Right ventricle myocardium inferior (tissue), 1 donor: Measurements from ENCODE around the gene FAM174C. TPM values are rescaled to one million over a fixed set of nuclear protein-coding genes. Genes with fewer than 3 reads are reported as not detected.

ENCODE experiments used
- ATAC-seq: fragments of 200-7000 bp; cut with Tn5 transposase; one replicate; pipeline ENCODE4 v1.9.1; 2020; ENCODE audit warnings: mild to moderate bottlenecking, moderate library complexity
- DNase-seq: peaks from one replicate; pipeline ENCODE4 v3.0.0; 2021; ENCODE audit errors: missing footprints
- intact Hi-C: fragments of 100-400 bp; cut with DNase I; formaldehyde crosslinking; loops from one replicate; pipeline ENCODE4 v1.11.0; 2022
- total RNA-seq: library from RNA; stranded (reverse); fragmentation: NEBNext Ultra II Directional; extraction: Animal tissue kit (Norgen Biotek cat#: 25700); gene quantifications from one replicate; pipeline ENCODE4 v1.2.1, GENCODE V29; 2021
- donor health status: DM: no; HTN: yes; CAD: no; lungs with severe emphysema.

FAM174C gene
- total RNA-seq, 1 donor from 2014 or later = 13.1 TPM

DNA sequence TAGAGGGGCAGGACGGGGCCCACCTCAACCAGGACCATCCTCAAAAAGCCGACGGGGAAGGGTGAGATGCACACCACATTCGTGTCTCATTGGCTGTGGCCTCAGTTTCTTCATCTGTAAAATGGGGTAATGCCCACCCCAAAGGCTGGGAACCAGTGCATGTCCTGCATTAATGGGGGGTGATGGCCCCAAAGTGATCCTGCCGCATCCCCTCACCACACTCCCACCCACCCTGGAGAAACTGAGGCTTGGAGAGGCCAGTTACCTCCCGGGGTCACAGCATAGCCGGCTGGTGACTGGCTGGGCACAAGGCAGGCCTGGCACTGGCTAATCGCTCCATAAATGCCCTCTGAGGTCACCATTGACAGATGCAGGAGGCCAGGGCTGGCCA is 27.6 kb upstream of the FAM174C start:
- intact Hi-C loops = loop anchor here (10.0 kb wide), 2 partner anchors 323 to 453 kb away; partner anchors contain the start of genes ARID3A and PTBP1
- no peak for DNase-seq
- ATAC-seq = no peak

DNA sequence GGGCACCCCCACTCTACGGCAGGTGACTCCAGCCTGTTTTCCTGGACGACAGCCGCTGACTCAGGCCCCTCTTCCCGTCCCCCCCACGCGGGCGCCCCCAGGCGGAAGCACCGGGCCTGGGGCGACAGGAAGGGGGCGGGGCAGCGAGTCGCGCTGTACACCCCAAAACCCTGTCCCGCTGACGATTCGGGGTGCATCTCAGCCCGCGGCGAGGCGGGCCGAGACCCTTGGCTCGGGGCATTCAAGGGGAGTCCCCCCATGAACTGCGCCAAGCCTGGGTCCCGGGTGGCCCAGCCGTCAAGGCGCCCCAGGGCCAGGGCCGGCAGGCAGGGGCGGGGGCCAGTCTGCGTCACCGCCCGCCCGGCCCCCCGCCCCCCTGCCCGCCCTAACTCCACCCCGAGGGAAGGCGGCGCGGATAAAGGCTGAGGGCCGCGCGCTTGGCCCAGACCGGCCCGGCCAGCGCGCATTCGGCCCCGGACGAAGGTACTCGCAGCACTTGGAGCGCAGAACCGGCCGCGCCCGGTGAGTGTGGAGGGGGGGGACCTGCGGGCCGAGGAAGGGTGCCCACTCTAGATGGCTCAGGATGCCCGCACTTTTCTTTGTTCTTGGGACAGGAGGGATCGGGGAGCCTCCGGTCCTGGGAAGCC is 27.1 kb upstream of the FAM174C start, which contains the start of gene MIDN:
MIDN (plus strand) TSS at position 445 of the 647 bp plus-strand sequence. CDS start 1,714 bp downstream, outside the sequence.
- ATAC-seq = peak; percentile 40
- peak; percentile 95 for DNase-seq
- intact Hi-C loops = loop anchor here (10.0 kb wide), 2 partner anchors 323 to 453 kb away; partner anchors contain the start of genes ARID3A and PTBP1

- ATAC-seq (peak; percentile 20), DNase-seq (peak; percentile 91)
- intact Hi-C loops = loop anchor here (1.0 to 10.0 kb wide), 3 partner anchors 17 to 454 kb away; partner anchors contain the start of genes ARID3A and PTBP1
Observed at GRCh38 chr19:1248786-1249297, 26.5 kb upstream of the FAM174C start.

DNA sequence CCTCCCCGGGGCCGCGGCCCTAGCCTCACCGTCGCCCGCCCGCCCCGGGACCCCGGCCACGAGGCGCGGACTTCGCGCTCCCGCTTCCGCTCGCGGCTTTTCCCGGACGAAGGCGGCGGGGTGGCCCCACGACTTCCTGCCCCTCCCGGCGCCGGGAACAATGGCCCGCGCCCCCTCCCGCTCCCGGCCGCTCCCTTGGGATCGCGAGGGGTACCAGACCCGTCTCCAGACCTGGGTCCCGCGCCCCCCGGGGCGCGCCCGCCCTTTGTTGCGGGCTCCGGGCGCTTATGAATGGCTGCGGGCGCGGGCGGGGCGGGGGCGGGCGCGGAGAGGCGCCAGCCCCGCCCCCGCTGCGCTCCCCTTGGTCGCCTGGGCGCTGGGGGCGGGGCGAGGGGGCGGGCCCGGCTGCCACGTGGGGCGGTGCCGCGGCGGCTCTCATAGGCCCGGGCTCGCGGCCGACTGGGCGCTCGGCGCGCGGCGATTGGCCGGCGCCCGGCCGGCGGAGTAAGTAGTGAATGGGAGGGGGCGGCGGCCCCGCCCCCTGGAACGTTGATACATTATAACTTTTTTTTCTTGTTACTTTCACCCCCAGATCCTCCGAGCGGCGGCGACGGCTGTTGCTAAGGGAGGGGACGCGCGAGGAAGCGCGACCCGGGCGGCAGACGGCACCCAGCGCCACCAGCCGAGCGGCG is 25.9 kb upstream of the FAM174C start:
- DNase-seq (peak; percentile 98), ATAC-seq (peak; percentile 17)
- intact Hi-C loops = loop anchor here (1.0 to 10.0 kb wide), 3 partner anchors 17 to 455 kb away; partner anchors contain the start of genes ARID3A and PTBP1

DNA sequence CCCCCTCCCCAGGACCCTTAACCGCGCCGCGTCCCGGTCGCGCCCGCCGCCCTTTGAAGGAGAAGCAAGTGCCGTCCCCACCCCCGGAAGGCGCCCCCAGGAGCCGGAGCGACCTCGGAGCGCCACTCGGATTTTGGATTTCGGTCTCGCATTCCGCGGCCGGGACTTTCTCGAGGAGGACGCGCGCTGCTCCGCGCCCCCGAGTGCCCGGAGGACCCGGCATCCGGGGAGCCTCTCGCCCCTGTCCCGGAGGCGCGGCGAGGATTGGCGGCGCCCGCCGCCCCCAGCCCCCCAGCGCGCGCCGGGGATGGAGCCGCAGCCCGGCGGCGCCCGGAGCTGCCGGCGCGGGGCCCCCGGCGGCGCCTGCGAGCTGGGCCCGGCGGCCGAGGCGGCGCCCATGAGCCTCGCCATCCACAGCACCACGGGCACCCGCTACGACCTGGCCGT is 25.3 kb upstream of the FAM174C start:
- no peak for DNase-seq
- intact Hi-C loops = loop anchor here (1.0 to 10.0 kb wide), 3 partner anchors 16 to 455 kb away; partner anchors contain the start of genes ARID3A and PTBP1

GRCh38 chr19:1250437-1251260 is 24.7 kb upstream of the FAM174C start:
- ATAC-seq = no peak
- DNase-seq = peak; percentile 88
- intact Hi-C loops = no loop called here

More for the DNA sequence above, 25.3 kb upstream of the FAM174C start:
- ATAC-seq = no peak

- DNase-seq = peak; percentile 95
- intact Hi-C loops = no loop called here
- ATAC-seq = no peak
Observed at GRCh38 chr19:1251330-1252220, 23.8 kb upstream of the FAM174C start.

DNA sequence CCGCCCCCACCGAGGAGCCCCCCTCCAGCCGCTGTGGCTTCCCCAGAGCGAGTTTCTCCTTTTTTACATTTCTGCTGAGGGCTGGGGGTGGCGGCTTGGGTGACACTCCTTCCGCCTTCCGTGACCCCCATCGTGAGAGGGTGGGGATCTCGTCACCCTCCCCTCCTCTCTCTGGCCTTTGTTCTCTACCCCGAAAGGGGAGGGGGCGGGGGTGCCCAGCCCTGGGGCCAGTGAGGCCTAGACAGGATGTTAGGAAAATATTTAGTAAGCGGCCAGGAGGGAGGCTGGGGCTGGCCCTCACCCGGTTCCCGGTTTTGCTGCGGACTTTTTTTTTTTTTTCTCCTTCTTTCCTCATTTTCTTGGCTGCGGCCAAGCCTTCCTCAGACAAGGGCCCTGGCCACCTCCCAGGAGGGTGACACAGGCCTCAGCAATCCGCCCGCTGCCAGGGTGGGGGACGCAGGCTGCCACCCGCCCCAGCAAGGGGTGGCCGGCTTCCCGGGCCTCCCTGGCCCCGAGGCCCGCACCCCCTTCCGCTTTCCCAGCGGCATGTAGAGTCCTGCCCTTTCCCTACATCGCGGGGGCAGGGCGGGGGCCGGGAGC is 23.0 kb upstream of the FAM174C start:
- peak; percentile 97 for DNase-seq
- intact Hi-C loops = no loop called here
- peak; percentile 54 for ATAC-seq

- ATAC-seq (peak; percentile 47), DNase-seq (peak; percentile 97)
- intact Hi-C loops = no loop called here
Observed at GRCh38 chr19:1252821-1253513, 22.4 kb upstream of the FAM174C start.

DNA sequence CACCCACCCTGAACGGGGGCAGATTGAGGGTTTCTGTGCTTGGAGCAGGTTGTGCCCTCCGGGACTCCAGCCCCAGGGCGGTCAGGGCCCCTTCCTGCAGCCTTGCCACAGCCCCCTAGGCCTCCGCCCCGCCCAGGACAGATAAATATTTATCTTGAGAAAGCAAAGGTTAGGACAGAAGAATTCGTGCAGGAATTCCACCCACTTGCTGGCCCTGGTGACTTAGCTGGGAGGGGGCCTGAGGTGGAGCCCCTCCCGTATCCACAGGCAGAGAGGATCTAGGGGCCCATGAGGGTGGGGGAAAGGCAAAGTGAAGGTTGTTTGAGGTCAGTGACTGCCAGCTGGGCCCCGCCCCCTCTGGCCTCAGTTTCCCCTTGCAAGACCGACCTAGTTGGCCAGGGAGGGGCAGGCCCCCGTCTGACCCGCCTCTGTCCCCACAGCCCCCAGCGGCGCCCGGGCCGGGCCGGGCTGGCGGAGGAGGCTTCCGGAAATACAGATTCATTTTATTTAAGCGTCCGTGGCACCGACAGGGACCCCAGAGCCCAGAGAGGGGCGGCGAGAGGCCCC is 21.7 kb upstream of the FAM174C start:
- ATAC-seq = no peak
- DNase-seq = no peak
- intact Hi-C loops = no loop called here

DNA sequence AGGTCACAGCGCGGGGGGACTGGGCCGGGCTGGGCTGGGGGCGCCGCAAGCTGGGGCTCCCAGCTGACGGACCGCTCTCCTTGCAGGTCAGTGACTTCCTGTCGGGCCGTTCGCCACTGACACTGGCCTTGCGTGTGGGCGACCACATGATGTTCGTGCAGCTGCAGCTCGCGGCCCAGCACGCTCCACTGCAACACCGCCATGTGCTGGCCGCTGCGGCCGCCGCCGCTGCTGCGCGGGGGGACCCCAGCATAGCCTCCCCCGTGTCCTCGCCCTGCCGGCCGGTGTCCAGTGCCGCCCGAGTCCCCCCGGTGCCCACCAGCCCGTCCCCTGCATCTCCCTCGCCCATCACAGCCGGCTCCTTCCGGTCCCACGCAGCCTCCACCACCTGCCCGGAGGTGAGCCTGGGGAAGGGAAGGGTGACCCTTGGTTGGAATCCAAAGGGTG is 21.2 kb upstream of the FAM174C start:
- intact Hi-C loops = no loop called here
- DNase-seq (no peak), ATAC-seq (no peak)

DNA sequence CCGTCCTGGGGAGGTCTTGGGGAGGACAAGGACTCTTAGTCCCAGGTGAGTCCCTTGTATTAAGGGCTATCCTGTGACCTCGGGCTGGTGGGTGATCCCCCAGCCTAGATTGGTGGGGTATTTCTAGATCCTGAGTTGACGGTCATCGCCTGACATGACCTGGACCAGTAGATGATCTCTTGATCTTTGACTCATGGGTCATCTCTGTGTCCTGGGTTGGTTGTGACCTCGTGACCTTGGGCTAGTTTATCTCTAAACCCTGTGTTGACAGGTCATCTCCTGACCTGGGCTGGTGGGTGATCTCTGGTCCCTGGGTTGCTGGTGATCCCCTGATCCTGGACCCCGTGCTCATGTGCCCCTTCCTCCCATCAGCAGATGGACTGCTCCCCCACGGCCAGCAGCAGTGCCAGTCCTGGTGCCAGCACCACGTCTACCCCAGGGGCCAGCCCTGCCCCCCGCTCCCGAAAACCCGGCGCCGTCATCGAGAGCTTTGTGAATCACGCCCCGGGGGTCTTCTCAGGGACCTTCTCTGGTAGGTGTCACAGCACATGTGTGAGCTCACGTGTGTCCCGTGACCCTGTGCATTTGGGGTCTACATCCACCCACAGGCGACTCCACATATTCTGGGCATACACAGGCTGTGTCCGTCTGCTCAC is 20.7 kb upstream of the FAM174C start:
- intact Hi-C loops = no loop called here
- DNase-seq (no peak), ATAC-seq (no peak)

DNA sequence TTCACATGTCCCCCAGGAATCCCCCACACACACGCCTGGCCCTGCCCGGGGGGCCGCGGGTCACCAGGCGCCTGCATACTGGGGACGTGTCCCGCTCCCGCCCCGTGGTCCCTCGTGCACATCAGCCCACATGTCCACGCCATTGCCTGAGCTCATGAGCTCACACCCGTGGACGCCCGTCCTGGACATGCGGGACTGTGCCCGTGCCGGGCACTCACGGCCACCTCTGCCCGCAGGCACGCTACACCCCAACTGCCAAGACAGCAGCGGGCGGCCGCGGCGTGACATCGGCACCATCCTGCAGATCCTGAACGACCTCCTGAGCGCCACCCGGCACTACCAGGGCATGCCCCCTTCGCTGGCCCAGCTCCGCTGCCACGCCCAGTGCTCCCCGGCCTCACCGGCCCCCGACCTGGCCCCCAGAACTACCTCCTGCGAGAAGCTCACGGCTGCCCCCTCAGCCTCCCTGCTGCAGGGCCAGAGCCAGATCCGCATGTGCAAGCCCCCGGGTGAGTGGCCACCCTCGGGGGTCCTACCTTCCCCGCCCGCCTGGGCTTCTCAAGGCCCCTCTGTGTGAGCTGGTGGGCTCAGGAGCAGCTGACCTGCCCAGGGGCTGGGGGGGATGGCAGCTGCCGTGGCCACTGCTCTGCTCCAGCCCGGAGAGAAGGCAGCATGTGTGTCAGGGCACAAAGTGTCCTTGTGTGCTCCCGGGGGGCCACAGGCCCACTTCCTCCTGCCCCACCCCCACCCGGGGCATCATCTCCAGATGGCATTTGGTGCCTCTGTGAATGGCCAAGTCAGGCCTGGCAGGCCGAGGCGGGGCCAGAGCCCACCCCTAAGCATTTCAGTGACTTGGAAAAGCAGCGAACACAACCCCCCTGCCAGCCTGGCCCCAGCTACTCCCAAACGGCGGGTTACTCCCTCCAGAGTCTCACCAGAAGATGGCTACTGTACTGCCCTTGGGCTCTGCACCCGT is 19.9 kb upstream of the FAM174C start:
- intact Hi-C loops = no loop called here
- no peak for DNase-seq
- ATAC-seq = no peak

- ATAC-seq (no peak), DNase-seq (no peak)
- intact Hi-C loops = no loop called here
Observed at GRCh38 chr19:1256646-1257474, 18.5 kb upstream of the FAM174C start.
